ENCODE data around the gene F7. TPM values are rescaled to one million over a fixed set of nuclear protein-coding genes. Genes with fewer than 3 reads are reported as not detected.

Gene F7
- total and polyA plus RNA-seq, 4 donors, result 0.04 to 0.26 (median 0.14) TPM

GRCh38 chr13:113091891-113092775 lies 13.5 kb upstream of the F7 start:
- TF ChIP-seq, protein P1, sequence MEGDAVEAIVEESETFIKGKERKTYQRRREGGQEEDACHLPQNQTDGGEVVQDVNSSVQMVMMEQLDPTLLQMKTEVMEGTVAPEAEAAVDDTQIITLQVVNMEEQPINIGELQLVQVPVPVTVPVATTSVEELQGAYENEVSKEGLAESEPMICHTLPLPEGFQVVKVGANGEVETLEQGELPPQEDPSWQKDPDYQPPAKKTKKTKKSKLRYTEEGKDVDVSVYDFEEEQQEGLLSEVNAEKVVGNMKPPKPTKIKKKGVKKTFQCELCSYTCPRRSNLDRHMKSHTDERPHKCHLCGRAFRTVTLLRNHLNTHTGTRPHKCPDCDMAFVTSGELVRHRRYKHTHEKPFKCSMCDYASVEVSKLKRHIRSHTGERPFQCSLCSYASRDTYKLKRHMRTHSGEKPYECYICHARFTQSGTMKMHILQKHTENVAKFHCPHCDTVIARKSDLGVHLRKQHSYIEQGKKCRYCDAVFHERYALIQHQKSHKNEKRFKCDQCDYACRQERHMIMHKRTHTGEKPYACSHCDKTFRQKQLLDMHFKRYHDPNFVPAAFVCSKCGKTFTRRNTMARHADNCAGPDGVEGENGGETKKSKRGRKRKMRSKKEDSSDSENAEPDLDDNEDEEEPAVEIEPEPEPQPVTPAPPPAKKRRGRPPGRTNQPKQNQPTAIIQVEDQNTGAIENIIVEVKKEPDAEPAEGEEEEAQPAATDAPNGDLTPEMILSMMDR (IDR thresholded peaks at IDR 0.05; ENCODE audit: control extremely low read depth, extremely low read depth), result no peak
- WGBS, 2 donors, result 91% methylated on average over 31 to 33 of the region's 33 CpGs
- H3K27me3 ChIP-seq (ENCODE audit: control insufficient read depth in 3 of 3, insufficient read depth in 3 of 3, low read length in 2 of 3), result no peaks in the 10 kb centered on the region
- H3K27ac ChIP-seq (ENCODE audit: low read depth in 1 of 2, low read length in 1 of 2), result no peak overlapping the region
- no peak for DNase-seq
- H3K9ac ChIP-seq (ENCODE audit: insufficient read depth in 1 of 2, low read length in 2 of 2), result no peak overlapping the region
- H3K4me3 ChIP-seq, result no peak overlapping the region
- peaks cover 0 to 3% (median 0%) of the 10 kb centered on the region in 5 donors for H3K4me1 ChIP-seq (ENCODE audit: control insufficient read depth in 5 of 5, insufficient read depth in 5 of 5, low read length in 5 of 5)
- peaks cover 0 to 20% (median 4%) of the 10 kb centered on the region in 4 donors for H3K36me3 ChIP-seq (ENCODE audit: control insufficient read depth in 4 of 4, insufficient read depth in 4 of 4, low read length in 4 of 4)
- no peak for ATAC-seq (ENCODE audit: insufficient read depth, low FRiP score)
- no peaks in the 10 kb centered on the region for H3K9me3 ChIP-seq (ENCODE audit: control insufficient read depth in 4 of 4, insufficient read depth in 3 of 4, low read length in 3 of 4)

- no peaks in the 10 kb centered on the region for H3K9me3 ChIP-seq (ENCODE audit: control insufficient read depth in 4 of 4, insufficient read depth in 3 of 4, low read length in 3 of 4)
- DNase-seq (no peak), ATAC-seq (ENCODE audit: insufficient read depth, low FRiP score) (no peak)
- H3K36me3 ChIP-seq (ENCODE audit: control insufficient read depth in 4 of 4, insufficient read depth in 4 of 4, low read length in 4 of 4), result peaks cover 0 to 15% (median 2%) of the 10 kb centered on the region in 4 donors
- no peak overlapping the region for H3K4me3 ChIP-seq
- H3K9ac ChIP-seq (ENCODE audit: insufficient read depth in 1 of 2, low read length in 2 of 2), result no peak overlapping the region
- no peak overlapping the region for H3K27ac ChIP-seq (ENCODE audit: low read depth in 1 of 2, low read length in 1 of 2)
- peaks cover 0 to 3% (median 0%) of the 10 kb centered on the region in 5 donors for H3K4me1 ChIP-seq (ENCODE audit: control insufficient read depth in 5 of 5, insufficient read depth in 5 of 5, low read length in 5 of 5)
- no peaks in the 10 kb centered on the region for H3K27me3 ChIP-seq (ENCODE audit: control insufficient read depth in 3 of 3, insufficient read depth in 3 of 3, low read length in 2 of 3)
- TF ChIP-seq, protein P1 (IDR thresholded peaks at IDR 0.05; ENCODE audit: control extremely low read depth, extremely low read depth), result no peak
- 94% methylated on average over 24 to 25 of the region's 25 CpGs for WGBS, 2 donors
Measured at GRCh38 chr13:113092776-113093579, 12.6 kb upstream of the F7 start.

DNA sequence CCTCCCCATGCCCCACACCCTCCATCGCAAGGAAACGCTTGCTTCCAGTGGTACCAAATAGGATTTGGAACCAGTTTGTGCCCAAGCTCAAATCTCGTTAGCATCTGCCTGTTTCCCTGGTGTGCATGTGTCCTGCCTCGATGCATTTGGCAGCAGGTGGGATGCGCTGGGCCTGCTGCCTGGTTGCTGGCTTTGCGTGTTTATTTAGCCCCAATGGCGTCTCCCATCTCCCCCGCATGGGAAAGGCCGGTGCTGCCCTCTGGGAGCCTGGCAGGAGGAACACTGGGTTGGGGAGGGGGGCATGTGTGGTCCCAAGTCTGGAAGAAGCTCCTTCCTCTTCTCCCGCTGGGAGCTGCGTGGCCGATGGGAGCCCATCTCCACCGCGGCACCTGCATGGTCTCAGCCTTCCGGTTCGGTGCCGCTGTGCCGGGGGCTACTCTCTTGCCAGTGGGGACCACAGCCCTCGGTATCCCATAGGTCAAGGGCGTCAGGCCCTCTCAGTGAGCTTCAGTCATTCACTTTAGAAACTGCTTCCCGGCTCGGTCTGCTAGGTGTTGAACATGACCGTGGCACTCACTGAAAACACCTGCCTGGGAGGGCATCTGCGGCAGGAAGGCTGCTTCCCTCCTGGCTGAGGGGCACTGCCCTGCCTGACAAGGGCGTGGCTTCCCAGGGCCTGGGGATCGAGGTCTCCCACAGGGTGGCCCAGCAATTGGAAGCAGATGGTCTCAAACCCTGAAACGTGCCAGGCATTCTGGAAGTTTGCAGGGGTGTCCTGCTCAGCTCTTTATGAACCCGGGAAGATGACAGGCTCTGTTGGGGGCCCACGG lies 11.8 kb upstream of the F7 start:
- peaks cover 0 to 9% (median 0%) of the 10 kb centered on the region in 5 donors for H3K4me1 ChIP-seq (ENCODE audit: control insufficient read depth in 5 of 5, insufficient read depth in 5 of 5, low read length in 5 of 5)
- 87% methylated on average over 29 of the region's 29 CpGs for WGBS, 2 donors
- no peaks in the 10 kb centered on the region for H3K9me3 ChIP-seq (ENCODE audit: control insufficient read depth in 4 of 4, insufficient read depth in 3 of 4, low read length in 3 of 4)
- ATAC-seq (ENCODE audit: insufficient read depth, low FRiP score) (no peak), DNase-seq (no peak)
- H3K9ac ChIP-seq (ENCODE audit: insufficient read depth in 1 of 2, low read length in 2 of 2), result no peak overlapping the region
- H3K27ac ChIP-seq (ENCODE audit: low read depth in 1 of 2, low read length in 1 of 2), result no peak overlapping the region
- H3K27me3 ChIP-seq (ENCODE audit: control insufficient read depth in 3 of 3, insufficient read depth in 3 of 3, low read length in 2 of 3), result peaks cover 0 to 2% (median 2%) of the 10 kb centered on the region in 3 donors
- TF ChIP-seq, protein P1 (IDR thresholded peaks at IDR 0.05; ENCODE audit: control extremely low read depth, extremely low read depth), result no peak
- peaks cover 0 to 9% (median 0%) of the 10 kb centered on the region in 4 donors for H3K36me3 ChIP-seq (ENCODE audit: control insufficient read depth in 4 of 4, insufficient read depth in 4 of 4, low read length in 4 of 4)
- H3K4me3 ChIP-seq, result no peak overlapping the region
